Esophagus squamous epithelium (tissue), 4 donors: Measurements from ENCODE around the gene TIGD3.

Source experiments
- CTCF ChIP-seq, 6 experiments: fragments of 450-650 bp in 4 of 6; fragments of 200-600 bp in 2 of 6; sonication (generic) in 2 of 6; IDR thresholded peaks; one replicate each; pipeline ENCODE4 v1.5.1; 2016 to 2019; ENCODE audit warnings: antibody characterized with exemption in 6 of 6, mild to moderate bottlenecking in 4 of 6, moderate library complexity in 4 of 6
- POLR2A ChIP-seq, 4 donors: fragments of 450-650 bp; IDR thresholded peaks; one replicate each; pipeline ENCODE4 v1.6.1; 2017; ENCODE audit warnings: antibody characterized with exemption in 4 of 4, mild to moderate bottlenecking in 4 of 4, moderate library complexity in 3 of 4

GRCh38 chr11:65327021-65327420 is 27.5 kb upstream of the TIGD3 start:
- no peak for TF ChIP-seq CTCF (IDR thresholded peaks at IDR 0.05)
- no peak for TF ChIP-seq POLR2A (IDR thresholded peaks at IDR 0.05)
